Stimulated activated CD8-positive, alpha-beta memory T cell treated with anti-CD3 and anti-CD28 coated beads, Interleukin-12 subunit alpha, Interleukin-12 subunit beta, amount 100 ng/mL, for 24 hours (primary cell): ENCODE measurements around the gene PLA2G12B.
"Not testable (repeated sequence)": the region's sequence is repeated elsewhere in the genome, so short reads cannot be mapped to it uniquely, and the experiment has no call there.

Experiments used
- DNase-seq: peaks from one replicate; pipeline ENCODE4 v3.0.0-alpha.2; 2020; ENCODE audit errors: extremely low read depth

Gene PLA2G12B

DNA sequence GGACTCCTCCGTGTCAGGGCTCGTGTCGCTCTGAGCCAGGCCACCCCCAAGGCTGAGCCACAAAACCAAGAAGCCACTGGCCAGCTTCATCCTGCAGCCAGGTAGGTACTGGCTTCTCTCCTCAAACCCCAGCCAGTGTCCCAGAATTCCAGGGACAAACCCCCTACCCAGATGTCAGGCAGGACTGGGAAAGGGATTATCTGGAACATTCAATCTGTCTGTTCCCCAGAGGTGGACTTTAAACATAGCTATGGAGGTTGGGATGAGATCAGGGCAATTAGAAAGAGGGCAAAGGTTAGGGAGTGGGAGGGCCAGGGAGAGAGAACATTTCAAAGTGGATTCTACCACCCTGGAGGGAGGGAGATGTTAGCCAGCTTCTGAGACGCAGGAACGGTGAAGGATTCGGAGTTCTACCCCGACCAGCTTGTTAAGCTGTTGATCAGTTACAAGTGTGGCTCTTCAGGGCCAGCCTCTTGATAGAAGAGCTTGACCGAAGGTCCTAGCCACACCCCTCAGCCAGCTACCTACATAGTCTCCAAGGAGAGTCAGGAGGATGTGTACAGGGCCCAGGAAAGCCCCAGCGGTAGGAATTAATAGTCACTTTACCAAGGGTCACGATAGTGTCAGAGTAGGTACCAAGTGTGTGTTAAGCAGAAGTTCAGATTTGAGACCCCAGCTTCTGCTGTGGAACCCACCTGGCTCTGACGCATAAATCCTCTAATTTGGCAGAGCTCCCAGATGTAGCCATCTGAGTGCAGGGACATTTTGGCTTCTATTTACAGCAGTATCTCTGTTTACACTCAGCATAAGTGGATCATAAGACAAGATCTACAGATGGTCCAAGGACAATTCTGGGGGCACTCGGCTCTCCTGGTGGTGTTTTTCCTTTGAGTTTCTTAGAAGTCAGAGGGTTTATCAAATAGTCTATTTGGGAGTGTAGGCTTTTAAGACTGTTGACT lies at the start of gene PLA2G12B:
Gene PLA2G12B (minus strand): TSS at position 211 of the 959 bp plus-strand sequence. CDS start 121 bp downstream, at position 90.
- DNase-seq = no peak

- no peak for DNase-seq
Measured at GRCh38 chr10:73003822-73004221, 49.2 kb upstream of the PLA2G12B start.

GRCh38 chr10:73000973-73001372 lies 46.4 kb upstream of the PLA2G12B start:
- no peak for DNase-seq

GRCh38 chr10:72997099-72997498 lies 42.5 kb upstream of the PLA2G12B start:
- no peak for DNase-seq

DNA sequence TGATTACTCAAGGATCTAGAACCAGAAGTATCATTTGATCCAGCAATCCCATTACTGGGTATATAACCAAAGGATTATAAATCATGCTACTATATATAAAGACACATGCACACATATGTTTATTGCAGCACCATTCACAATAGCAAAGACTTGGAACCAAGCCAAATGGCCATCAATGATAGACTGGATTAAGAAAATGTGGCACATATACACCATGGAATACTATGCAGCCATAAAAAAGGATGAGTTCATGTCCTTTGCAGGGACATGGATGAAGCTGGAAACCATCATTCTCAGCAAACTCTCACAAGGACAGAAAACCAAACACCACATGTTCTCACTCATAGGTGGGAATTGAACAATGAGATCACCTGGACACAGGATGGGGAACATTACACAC lies 40.9 kb upstream of the PLA2G12B start:
- not testable (repeated sequence) for DNase-seq

- not testable (repeated sequence) for DNase-seq
Measured at GRCh38 chr10:72989771-72990170, 35.2 kb upstream of the PLA2G12B start.

DNA sequence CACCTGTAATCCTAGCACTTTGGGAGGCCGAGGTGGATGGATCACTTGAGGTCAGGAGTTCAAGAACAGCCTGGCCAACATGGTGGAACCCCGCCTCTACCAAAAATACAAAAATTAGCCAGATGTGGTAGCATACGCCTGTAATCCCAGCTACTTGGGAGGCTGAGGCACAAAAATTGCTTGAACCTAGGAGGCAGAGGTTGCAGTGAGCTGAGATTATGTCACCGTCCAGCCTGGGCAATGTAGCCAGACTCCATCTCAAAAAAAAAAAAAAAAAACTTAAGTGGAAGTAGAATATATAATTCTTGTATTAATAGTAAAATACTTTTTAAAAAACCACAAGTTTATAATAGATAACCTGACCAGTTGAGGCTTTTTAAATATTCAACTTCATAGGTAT lies 30.0 kb upstream of the PLA2G12B start:
- DNase-seq = not testable (repeated sequence)

- no peak for DNase-seq
Measured at GRCh38 chr10:72981882-72982529, 27.4 kb upstream of the PLA2G12B start.

- DNase-seq = no peak
Measured at GRCh38 chr10:72981028-72981881, 26.6 kb upstream of the PLA2G12B start.

DNA sequence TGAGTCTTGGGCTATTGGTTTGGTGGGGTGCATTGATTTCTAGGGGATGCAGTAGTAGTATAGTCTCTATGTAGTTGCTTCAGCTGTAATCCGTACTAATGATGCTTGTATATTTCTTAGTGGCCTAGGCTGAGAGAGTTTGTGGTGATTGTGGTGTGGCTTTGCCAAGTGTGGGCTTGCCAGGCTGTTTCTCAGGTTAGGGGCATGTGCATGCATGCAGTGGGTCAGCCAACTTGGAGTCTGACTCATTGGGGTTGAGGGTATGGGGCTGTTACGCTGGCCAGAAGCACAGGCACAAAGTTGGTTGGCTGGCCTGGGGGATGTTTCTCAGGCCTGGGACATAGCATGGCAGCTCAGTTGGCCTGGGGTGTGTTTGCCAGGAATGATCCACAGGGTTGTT lies 25.7 kb upstream of the PLA2G12B start:
- DNase-seq = no peak

DNA sequence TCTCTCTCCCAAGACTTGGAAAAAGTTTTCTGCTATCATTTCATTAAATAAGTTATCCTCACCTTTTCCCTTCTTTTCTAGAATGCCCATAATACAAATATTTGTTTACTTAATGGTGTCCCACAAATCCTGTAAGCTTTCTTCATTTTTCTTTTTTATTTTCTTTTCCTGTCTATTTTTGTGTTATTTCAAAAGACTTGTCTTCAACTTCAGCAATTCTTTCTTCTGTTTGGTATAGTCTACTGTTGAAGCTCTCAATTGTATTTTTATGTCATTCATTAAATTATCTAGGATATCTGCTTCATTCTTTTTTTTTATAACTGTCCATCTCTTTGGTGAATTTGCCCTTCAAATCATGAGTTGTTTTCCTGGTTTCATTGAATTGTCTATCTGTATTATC lies 25.1 kb upstream of the PLA2G12B start:
- no peak for DNase-seq

DNA sequence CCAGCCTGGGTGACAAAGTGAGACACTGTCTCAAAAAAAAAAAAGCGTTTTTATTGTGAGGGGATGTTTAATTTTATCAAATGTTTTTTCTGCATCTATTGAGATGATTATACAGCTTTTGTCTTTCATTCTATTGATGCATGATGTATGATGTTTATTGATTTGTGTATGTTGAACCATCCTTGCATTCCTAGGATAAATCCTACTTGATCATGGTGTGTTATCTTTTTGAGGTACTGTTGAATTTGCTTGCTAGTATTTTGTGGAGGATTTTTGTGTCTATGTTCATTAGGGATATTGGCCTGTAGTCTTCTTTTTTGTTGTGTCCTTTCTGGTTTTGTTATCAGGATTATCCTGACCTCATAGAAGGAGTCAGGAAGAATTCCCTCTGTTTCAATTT lies 22.3 kb upstream of the PLA2G12B start:
- no peak for DNase-seq

- no peak for DNase-seq
Measured at GRCh38 chr10:72956001-72956400, 1.4 kb upstream of the PLA2G12B start.

DNA sequence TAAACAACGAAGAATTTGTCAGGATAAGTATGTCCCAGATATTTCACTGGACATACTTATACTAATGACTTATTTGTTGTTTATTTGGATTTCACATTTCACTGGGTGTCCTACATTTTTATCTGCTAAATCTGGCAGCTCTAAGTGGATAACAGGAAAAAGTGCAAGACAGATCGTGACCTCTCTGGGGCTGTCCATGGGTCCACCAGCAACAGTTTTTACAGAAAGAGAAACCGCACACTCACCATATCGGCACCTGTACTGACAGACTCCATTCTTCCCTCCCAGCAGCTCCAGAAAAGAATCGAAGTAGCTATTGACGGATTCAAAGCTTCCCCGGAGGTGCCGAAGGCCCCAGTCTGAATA lies 393 bp downstream of the PLA2G12B start:
- no peak for DNase-seq

- no peak for DNase-seq
Measured at GRCh38 chr10:72953687-72954086, 919 bp downstream of the PLA2G12B start.

- DNase-seq = no peak
Measured at GRCh38 chr10:72952642-72953158, 1.9 kb downstream of the PLA2G12B start.

- no peak for DNase-seq
Measured at GRCh38 chr10:72952189-72952588, 2.4 kb downstream of the PLA2G12B start.

- DNase-seq = no peak
Measured at GRCh38 chr10:72951760-72952159, 2.8 kb downstream of the PLA2G12B start.

DNA sequence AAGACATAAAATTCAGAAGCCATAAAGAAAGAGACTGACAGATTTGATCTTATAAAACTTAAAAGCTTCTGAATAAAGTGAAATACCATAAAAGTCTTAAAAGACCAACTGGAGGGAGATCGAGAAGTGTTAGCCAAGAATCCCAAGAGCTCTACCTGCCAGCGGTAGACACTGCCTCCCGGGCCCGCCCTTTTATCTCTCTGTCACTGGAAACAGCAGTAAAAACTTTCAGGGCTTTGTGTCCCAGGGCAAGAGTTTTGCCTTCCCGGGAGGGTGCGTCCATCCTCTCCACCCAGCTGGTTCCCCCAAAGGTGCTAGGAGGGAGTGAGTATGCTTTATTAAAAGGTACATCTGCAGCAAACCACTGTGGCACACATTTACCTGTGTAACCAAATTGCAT lies 5.8 kb downstream of the PLA2G12B start:
- DNase-seq = no peak

GRCh38 chr10:72946963-72947362 lies 7.6 kb downstream of the PLA2G12B start:
- no peak for DNase-seq

DNA sequence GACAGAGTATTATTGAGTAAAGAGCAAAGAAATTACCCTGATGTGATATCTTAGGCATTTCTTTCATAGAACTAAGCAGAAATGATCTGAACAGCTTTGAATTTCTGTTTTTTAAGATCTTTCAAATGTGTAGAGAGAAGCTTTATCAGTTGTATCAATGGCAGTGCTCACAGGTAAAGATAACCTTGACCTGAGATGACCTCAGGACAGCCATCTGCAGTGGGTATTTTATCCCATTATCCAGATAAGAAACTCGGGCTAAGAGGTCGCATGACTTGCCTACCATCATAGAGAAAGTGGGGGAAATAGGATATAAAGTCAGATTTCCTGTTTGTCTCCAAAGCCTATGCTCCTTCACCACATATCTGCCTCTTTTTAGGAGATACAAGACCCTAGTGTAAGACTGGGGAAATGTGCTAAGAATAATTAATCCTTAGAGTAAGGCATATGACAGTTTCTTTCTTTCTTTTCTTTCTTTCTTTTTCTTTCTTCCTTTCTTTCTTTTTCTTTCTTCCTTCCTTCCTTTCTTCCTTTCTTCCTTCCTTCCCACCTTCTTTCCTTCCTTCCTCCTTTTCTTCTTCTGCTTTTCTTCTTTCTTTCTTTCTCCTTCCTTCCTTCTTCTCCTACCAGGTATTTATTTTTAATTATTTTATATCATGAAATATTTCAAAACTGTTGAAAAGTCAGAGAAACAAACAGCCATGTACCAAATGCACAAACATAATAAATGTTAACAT lies 10.9 kb downstream of the PLA2G12B start:
- no peak for DNase-seq
